T-helper 2 cell treated with Interferon-gamma antibody and Interleukin-4, amounts not matched to agents 5 μg/mL and 100 μg/mL, for 36 hours (primary cell): ENCODE data around the gene CCDC192.
A peak's percentile ranks its signal among the peaks of the same experiment; 100 is the strongest.
"Not testable (repeated sequence)": the region's sequence is repeated elsewhere in the genome, so short reads cannot be mapped to it uniquely, and the experiment has no call there.

Experiments
- DNase-seq: peaks from one replicate; pipeline ENCODE4 v3.0.0; 2021; ENCODE audit warnings: low spot score
- H3K27ac Mint-ChIP-seq: one replicate; pipeline ENCODE4 v1.8.0; 2021; ENCODE audit warnings: mild to moderate bottlenecking, mixed read lengths
- H3K27me3 Mint-ChIP-seq: one replicate; pipeline ENCODE4 v1.8.0; 2021; ENCODE audit warnings: low read depth, mixed read lengths
- H3K36me3 Mint-ChIP-seq: one replicate; pipeline ENCODE4 v1.8.0; 2021; ENCODE audit warnings: low read depth, mixed read lengths
- H3K4me1 Mint-ChIP-seq: one replicate; pipeline ENCODE4 v1.8.0; 2021; ENCODE audit warnings: low read depth, mixed read lengths
- H3K4me3 Mint-ChIP-seq: one replicate; pipeline ENCODE4 v1.8.0; 2022; ENCODE audit warnings: mild to moderate bottlenecking, moderate library complexity, mixed read lengths
- H3K9me3 Mint-ChIP-seq: one replicate; pipeline ENCODE4 v1.8.0; 2021; ENCODE audit warnings: mixed read lengths

CCDC192 gene

GRCh38 chr5:127839496-127840197 is 136.5 kb downstream of the CCDC192 start:
- H3K36me3 Mint-ChIP-seq = no peaks in the 10 kb centered on the region

GRCh38 chr5:127840198-127840524 is 137.0 kb downstream of the CCDC192 start:
- no peak overlapping the region for H3K4me3 Mint-ChIP-seq
- H3K27ac Mint-ChIP-seq = no peak overlapping the region
- no peaks in the 10 kb centered on the region for H3K9me3 Mint-ChIP-seq
- H3K36me3 Mint-ChIP-seq = no peaks in the 10 kb centered on the region
- H3K4me1 Mint-ChIP-seq = no peaks in the 10 kb centered on the region
- no peak for DNase-seq
- H3K27me3 Mint-ChIP-seq = peaks cover 3% of the 10 kb centered on the region

More at GRCh38 chr5:127839496-127840197, 136.5 kb downstream of the CCDC192 start:
- H3K27me3 Mint-ChIP-seq = peaks cover 3% of the 10 kb centered on the region
- DNase-seq = no peak
- no peaks in the 10 kb centered on the region for H3K4me1 Mint-ChIP-seq
- H3K9me3 Mint-ChIP-seq = no peaks in the 10 kb centered on the region
- no peak overlapping the region for H3K4me3 Mint-ChIP-seq
- no peak overlapping the region for H3K27ac Mint-ChIP-seq

GRCh38 chr5:127840809-127841208 is 137.6 kb downstream of the CCDC192 start:
- Mint-ChIP-seq H3K27me3 (no peaks in the 10 kb centered on the region), H3K4me1 (no peaks in the 10 kb centered on the region), H3K4me3 (no peak overlapping the region), H3K27ac (no peak overlapping the region), H3K9me3 (no peaks in the 10 kb centered on the region), H3K36me3 (no peaks in the 10 kb centered on the region)
- no peak for DNase-seq

- H3K27me3 Mint-ChIP-seq = no peaks in the 10 kb centered on the region
Measured at GRCh38 chr5:127844581-127845021, 141.4 kb downstream of the CCDC192 start.

GRCh38 chr5:127846884-127847283 is 143.7 kb downstream of the CCDC192 start:
- H3K27me3 Mint-ChIP-seq = no peaks in the 10 kb centered on the region
- DNase-seq = no peak
- H3K9me3 Mint-ChIP-seq = no peaks in the 10 kb centered on the region
- no peaks in the 10 kb centered on the region for H3K4me1 Mint-ChIP-seq
- H3K4me3 Mint-ChIP-seq = no peak overlapping the region
- no peaks in the 10 kb centered on the region for H3K36me3 Mint-ChIP-seq
- no peak overlapping the region for H3K27ac Mint-ChIP-seq

More at GRCh38 chr5:127844581-127845021, 141.4 kb downstream of the CCDC192 start:
- no peak for DNase-seq
- H3K27ac Mint-ChIP-seq = no peak overlapping the region
- H3K9me3 Mint-ChIP-seq = no peaks in the 10 kb centered on the region
- H3K4me3 Mint-ChIP-seq = no peak overlapping the region
- H3K36me3 Mint-ChIP-seq = no peaks in the 10 kb centered on the region
- H3K4me1 Mint-ChIP-seq = no peaks in the 10 kb centered on the region

- not testable (repeated sequence) for H3K4me1 Mint-ChIP-seq, H3K27ac Mint-ChIP-seq, DNase-seq, H3K9me3 Mint-ChIP-seq, H3K27me3 Mint-ChIP-seq, H3K4me3 Mint-ChIP-seq, H3K36me3 Mint-ChIP-seq
Measured at GRCh38 chr5:127847641-127848040, 144.4 kb downstream of the CCDC192 start.

GRCh38 chr5:127848098-127848497 is 144.9 kb downstream of the CCDC192 start:
- H3K4me1 Mint-ChIP-seq = no peaks in the 10 kb centered on the region
- H3K9me3 Mint-ChIP-seq = no peaks in the 10 kb centered on the region
- no peaks in the 10 kb centered on the region for H3K27me3 Mint-ChIP-seq
- H3K36me3 Mint-ChIP-seq = no peaks in the 10 kb centered on the region
- no peak overlapping the region for H3K4me3 Mint-ChIP-seq
- H3K27ac Mint-ChIP-seq = no peak overlapping the region
- no peak for DNase-seq

GRCh38 chr5:127849408-127849807 is 146.2 kb downstream of the CCDC192 start:
- Mint-ChIP-seq H3K27me3 (no peaks in the 10 kb centered on the region), H3K36me3 (no peaks in the 10 kb centered on the region), H3K4me3 (no peak overlapping the region), H3K9me3 (no peaks in the 10 kb centered on the region), H3K27ac (no peak overlapping the region), H3K4me1 (no peaks in the 10 kb centered on the region)
- no peak for DNase-seq

GRCh38 chr5:127849891-127850290 is 146.7 kb downstream of the CCDC192 start:
- no peaks in the 10 kb centered on the region for H3K27me3 Mint-ChIP-seq
- no peaks in the 10 kb centered on the region for H3K9me3 Mint-ChIP-seq
- DNase-seq = no peak
- no peak overlapping the region for H3K4me3 Mint-ChIP-seq
- H3K36me3 Mint-ChIP-seq = no peaks in the 10 kb centered on the region
- H3K4me1 Mint-ChIP-seq = no peaks in the 10 kb centered on the region
- no peak overlapping the region for H3K27ac Mint-ChIP-seq

- H3K36me3 Mint-ChIP-seq = no peaks in the 10 kb centered on the region
- no peak overlapping the region for H3K27ac Mint-ChIP-seq
- peaks cover 6% of the 10 kb centered on the region for H3K4me1 Mint-ChIP-seq
- H3K4me3 Mint-ChIP-seq = no peak overlapping the region
- DNase-seq = no peak
- no peaks in the 10 kb centered on the region for H3K27me3 Mint-ChIP-seq
- H3K9me3 Mint-ChIP-seq = peaks cover 3% of the 10 kb centered on the region
Measured at GRCh38 chr5:127851964-127852363, 148.8 kb downstream of the CCDC192 start.

GRCh38 chr5:127854520-127854919 is 151.3 kb downstream of the CCDC192 start:
- Mint-ChIP-seq H3K27me3 (peaks cover under 1% of the 10 kb centered on the region), H3K4me1 (peaks cover 6% of the 10 kb centered on the region), H3K4me3 (no peak overlapping the region), H3K27ac (no peak overlapping the region), H3K9me3 (peaks cover 3% of the 10 kb centered on the region), H3K36me3 (no peaks in the 10 kb centered on the region)
- no peak for DNase-seq

GRCh38 chr5:127856292-127856691 is 153.1 kb downstream of the CCDC192 start:
- DNase-seq = peak; percentile 6
- Mint-ChIP-seq H3K27ac (no peak overlapping the region), H3K9me3 (peaks cover 3% of the 10 kb centered on the region), H3K4me3 (no peak overlapping the region), H3K27me3 (peaks cover 8% of the 10 kb centered on the region), H3K4me1 (peaks cover 6% of the 10 kb centered on the region), H3K36me3 (no peaks in the 10 kb centered on the region)

GRCh38 chr5:127858116-127858784 is 155.1 kb downstream of the CCDC192 start:
- peaks cover 8% of the 10 kb centered on the region for H3K27me3 Mint-ChIP-seq
- peaks cover 6% of the 10 kb centered on the region for H3K4me1 Mint-ChIP-seq
- H3K9me3 Mint-ChIP-seq = peaks cover 3% of the 10 kb centered on the region
- H3K4me3 Mint-ChIP-seq = no peak overlapping the region
- no peak for DNase-seq
- no peaks in the 10 kb centered on the region for H3K36me3 Mint-ChIP-seq
- H3K27ac Mint-ChIP-seq = no peak overlapping the region

GRCh38 chr5:127860291-127860690 is 157.1 kb downstream of the CCDC192 start:
- Mint-ChIP-seq H3K36me3 (no peaks in the 10 kb centered on the region), H3K4me3 (no peak overlapping the region), H3K27me3 (peaks cover 9% of the 10 kb centered on the region), H3K4me1 (peaks cover 6% of the 10 kb centered on the region), H3K27ac (no peak overlapping the region), H3K9me3 (peaks cover 1% of the 10 kb centered on the region)
- DNase-seq = no peak
